Muscle of back (tissue), 13 donors: ENCODE data around the gene CCDC136. TPM values are rescaled to one million over a fixed set of nuclear protein-coding genes. Genes with fewer than 3 reads are reported as not detected.

Experiments used
- DNase-seq, 3 donors: peaks; one replicate each; pipeline versions ENCODE4 v3.0.0 to v3.0.0-alpha.2; 2013
- long read RNA-seq, 9 donors: transcript quantifications; one replicate each; lab custom pipeline, GENCODE V29; 2026
- polyA plus RNA-seq, 10 donors: library from polyadenylated mRNA; unstranded; fragments of 120-200 nt; gene quantifications; one replicate each; pipeline ENCODE4 v1.2.1, GENCODE V29; 2013; ENCODE audit not compliant: insufficient read length in 10 of 10

Gene CCDC136
- 10 to 100 TPM; 12.6 to 30.1 (median 19.4) TPM for polyA plus RNA-seq
- long read RNA-seq, donor 1, partial matches to known transcripts, result 0 of 1 reads
- long read RNA-seq, donor 1, other reads (novel, unspliced or antisense), result 0 of 1 reads
- long read RNA-seq, donor 2, result 0 reads
- long read RNA-seq, donor 3, result 0 reads
- long read RNA-seq, donor 4, result 0 reads
- long read RNA-seq, donor 5, result 0 reads
- long read RNA-seq, donor 6, result 0 reads
- long read RNA-seq, donor 7, result 0 reads
- long read RNA-seq, donor 8, result 0 reads
- long read RNA-seq, donor 9, result 0 reads

- DNase-seq, result peak; percentile 42 to 77 (median 51)
Measured at GRCh38 chr7:128791121-128791971, at the start of gene CCDC136. CCDC136 (plus strand) TSS chr7:128791968; CDS start chr7:128792412, 444 bp downstream.

- no peak for DNase-seq
Measured at GRCh38 chr7:128742206-128742605, 49.6 kb upstream of the CCDC136 start.

GRCh38 chr7:128743112-128743772 is 48.5 kb upstream of the CCDC136 start:
- no peak for DNase-seq

- no peak for DNase-seq
Measured at GRCh38 chr7:128744366-128744905, 47.3 kb upstream of the CCDC136 start.

GRCh38 chr7:128745706-128746105 is 46.1 kb upstream of the CCDC136 start:
- no peak for DNase-seq

GRCh38 chr7:128747327-128748079 is 44.3 kb upstream of the CCDC136 start:
- no peak for DNase-seq

GRCh38 chr7:128752251-128752650 is 39.5 kb upstream of the CCDC136 start:
- DNase-seq, result no peak

- DNase-seq, result no peak
Measured at GRCh38 chr7:128755075-128755818, 36.5 kb upstream of the CCDC136 start.

- DNase-seq, result peak; percentile 49 to 92 (median 55)
Measured at GRCh38 chr7:128755819-128756476, 35.8 kb upstream of the CCDC136 start.

GRCh38 chr7:128757203-128757602 is 34.6 kb upstream of the CCDC136 start:
- no peak for DNase-seq

- no peak for DNase-seq
Measured at GRCh38 chr7:128758553-128758952, 33.2 kb upstream of the CCDC136 start.

- no peak for DNase-seq
Measured at GRCh38 chr7:128759242-128759641, 32.5 kb upstream of the CCDC136 start.

- DNase-seq, result no peak
Measured at GRCh38 chr7:128763541-128763940, 28.2 kb upstream of the CCDC136 start.

- DNase-seq, result no peak
Measured at GRCh38 chr7:128767475-128768110, 24.2 kb upstream of the CCDC136 start.

- no peak for DNase-seq
Measured at GRCh38 chr7:128770233-128770632, 21.5 kb upstream of the CCDC136 start.

GRCh38 chr7:128773604-128774003 is 18.2 kb upstream of the CCDC136 start:
- DNase-seq, result no peak

- DNase-seq, result no peak
Measured at GRCh38 chr7:128774029-128774689, 17.6 kb upstream of the CCDC136 start.

- no peak for DNase-seq
Measured at GRCh38 chr7:128774921-128775320, 16.8 kb upstream of the CCDC136 start.
